Upper lobe of right lung (tissue), 1 donor: Measurements from ENCODE around the gene HLA-A. TPM values are rescaled to one million over a fixed set of nuclear protein-coding genes. Genes with fewer than 3 reads are reported as not detected.

Source experiments
- ATAC-seq: fragments of 200-7000 bp; cut with Tn5 transposase; one replicate; pipeline ENCODE4 v1.9.1; 2020; ENCODE audit warnings: mild to moderate bottlenecking, moderate library complexity
- DNase-seq: peaks from one replicate; pipeline ENCODE4 v3.0.0-alpha.2; 2020
- H3K27ac ChIP-seq: fragments of 200-600 bp; one replicate; pipeline ENCODE4 v1.8.0; 2022
- H3K27me3 ChIP-seq: fragments of 200-600 bp; one replicate; pipeline ENCODE4 v1.8.0; 2022; ENCODE audit warnings: mild to moderate bottlenecking
- H3K36me3 ChIP-seq: fragments of 200-600 bp; one replicate; pipeline ENCODE4 v1.8.0; 2022
- H3K4me1 ChIP-seq: fragments of 200-600 bp; one replicate; pipeline ENCODE4 v1.8.0; 2022
- H3K4me3 ChIP-seq: fragments of 200-600 bp; one replicate; pipeline ENCODE4 v1.8.0; 2022; ENCODE audit warnings: mild to moderate bottlenecking
- H3K9me3 ChIP-seq: fragments of 200-600 bp; one replicate; pipeline ENCODE4 v1.8.0; 2022
- intact Hi-C: fragments of 100-400 bp; cut with DNase I; formaldehyde crosslinking; loops from one replicate; pipeline ENCODE4 v1.11.0; 2022
- total RNA-seq: library from RNA; stranded (reverse); fragmentation: NEBNext Ultra II Directional; extraction: Animal tissue kit (Norgen Biotek cat#: 25700); gene quantifications from one replicate; pipeline ENCODE4 v1.2.1, GENCODE V29; 2021
- TF ChIP-seq, protein P1 (sequence below): fragments of 200-600 bp; IDR thresholded peaks from one replicate; pipeline ENCODE4 v1.8.0; 2022; ENCODE audit warnings: antibody characterized with exemption
- donor health status: DM: no; HTN: yes; CAD: no; lungs with severe emphysema.

HLA-A gene
- total RNA-seq, 1 donor from 2014 or later, result 1,071 TPM

DNA sequence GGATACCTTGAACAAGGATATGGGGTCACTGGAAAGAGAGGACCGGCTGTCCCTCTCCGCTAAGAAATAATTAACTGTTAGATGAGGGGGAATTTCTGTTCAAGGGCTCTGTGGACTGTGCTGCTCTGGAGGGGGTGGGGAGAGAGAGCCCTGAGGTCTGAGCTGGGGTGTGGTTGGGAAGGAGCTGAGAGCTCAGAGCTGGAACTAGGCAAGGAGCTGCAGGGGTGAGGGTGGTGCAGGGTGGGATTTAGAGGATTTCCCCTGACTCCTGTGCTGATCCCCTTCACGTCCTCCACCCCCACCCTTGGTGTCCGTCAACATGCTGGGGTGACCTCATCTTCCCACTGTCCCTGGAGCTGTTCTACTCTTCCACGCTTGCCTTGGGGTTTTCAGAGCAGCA is 52.5 kb downstream of the HLA-A start:
- intact Hi-C loops, result no loop called here
- Histone ChIP-seq H3K4me3 (no peak overlapping the region), H3K36me3 (no peaks in the 10 kb centered on the region), H3K9me3 (no peaks in the 10 kb centered on the region), H3K4me1 (no peaks in the 10 kb centered on the region), H3K27me3 (no peaks in the 10 kb centered on the region), H3K27ac (no peak overlapping the region)
- DNase-seq, result no peak
- TF ChIP-seq, protein P1, sequence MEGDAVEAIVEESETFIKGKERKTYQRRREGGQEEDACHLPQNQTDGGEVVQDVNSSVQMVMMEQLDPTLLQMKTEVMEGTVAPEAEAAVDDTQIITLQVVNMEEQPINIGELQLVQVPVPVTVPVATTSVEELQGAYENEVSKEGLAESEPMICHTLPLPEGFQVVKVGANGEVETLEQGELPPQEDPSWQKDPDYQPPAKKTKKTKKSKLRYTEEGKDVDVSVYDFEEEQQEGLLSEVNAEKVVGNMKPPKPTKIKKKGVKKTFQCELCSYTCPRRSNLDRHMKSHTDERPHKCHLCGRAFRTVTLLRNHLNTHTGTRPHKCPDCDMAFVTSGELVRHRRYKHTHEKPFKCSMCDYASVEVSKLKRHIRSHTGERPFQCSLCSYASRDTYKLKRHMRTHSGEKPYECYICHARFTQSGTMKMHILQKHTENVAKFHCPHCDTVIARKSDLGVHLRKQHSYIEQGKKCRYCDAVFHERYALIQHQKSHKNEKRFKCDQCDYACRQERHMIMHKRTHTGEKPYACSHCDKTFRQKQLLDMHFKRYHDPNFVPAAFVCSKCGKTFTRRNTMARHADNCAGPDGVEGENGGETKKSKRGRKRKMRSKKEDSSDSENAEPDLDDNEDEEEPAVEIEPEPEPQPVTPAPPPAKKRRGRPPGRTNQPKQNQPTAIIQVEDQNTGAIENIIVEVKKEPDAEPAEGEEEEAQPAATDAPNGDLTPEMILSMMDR, result no peak
- no peak for ATAC-seq

DNA sequence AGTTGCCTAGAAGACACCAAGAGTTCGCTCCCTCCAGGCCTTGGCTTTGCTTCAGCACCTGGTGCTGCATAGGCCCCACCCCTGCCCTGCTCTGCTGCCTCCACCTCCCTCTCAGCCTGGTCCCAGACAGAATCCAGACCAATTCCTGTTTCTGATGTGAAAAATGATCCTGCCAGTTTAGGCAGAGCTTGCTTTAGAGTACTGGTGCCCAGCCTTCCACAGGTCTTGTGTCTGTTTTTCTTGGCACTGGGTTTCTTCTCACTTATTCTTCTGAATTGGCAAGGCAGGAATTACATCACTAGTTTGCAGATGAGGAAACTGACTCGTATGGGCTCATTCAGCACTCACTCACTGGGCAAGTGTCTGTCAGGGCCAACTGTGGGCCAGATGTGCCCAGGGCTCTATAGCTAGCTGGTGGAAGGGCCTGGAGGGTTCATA is 53.0 kb downstream of the HLA-A start:
- TF ChIP-seq, protein P1, result no peak
- Histone ChIP-seq H3K27me3 (no peaks in the 10 kb centered on the region), H3K36me3 (no peaks in the 10 kb centered on the region), H3K9me3 (no peaks in the 10 kb centered on the region), H3K27ac (no peak overlapping the region), H3K4me3 (no peak overlapping the region), H3K4me1 (no peaks in the 10 kb centered on the region)
- intact Hi-C loops, result no loop called here
- peak; percentile 45 for ATAC-seq
- DNase-seq, result no peak

Other genes with a start within 250 kb of the HLA-A start
- 157 TPM for gene HLA-F, start 219.1 kb upstream of the HLA-A start, total RNA-seq
- gene HLA-G, start 114.7 kb upstream of the HLA-A start, total RNA-seq, result 1.6 TPM
- 20.3 TPM for gene POLR1H, start 118.7 kb downstream of the HLA-A start, total RNA-seq
- 62.6 TPM for gene PPP1R11, start 124.7 kb downstream of the HLA-A start, total RNA-seq
- gene RNF39, start 133.2 kb downstream of the HLA-A start, total RNA-seq, result 2.4 TPM
- gene TRIM31, start 170.6 kb downstream of the HLA-A start, total RNA-seq, result 0.35 TPM
- not detected for gene TRIM40, start 193.6 kb downstream of the HLA-A start, total RNA-seq
- gene TRIM10, start 218.7 kb downstream of the HLA-A start, total RNA-seq, result not detected
- not detected for gene TRIM15, start 221.0 kb downstream of the HLA-A start, total RNA-seq